ENCODE data around the gene SZT2. TPM values are rescaled to one million over a fixed set of nuclear protein-coding genes. Genes with fewer than 3 reads are reported as not detected.

SZT2 gene
- total and polyA plus RNA-seq, 2 of the 13 experiments (the other 11 are each of a cell fraction or from before 2014, with no cell fraction given) = 8.0 to 8.8 TPM

DNA sequence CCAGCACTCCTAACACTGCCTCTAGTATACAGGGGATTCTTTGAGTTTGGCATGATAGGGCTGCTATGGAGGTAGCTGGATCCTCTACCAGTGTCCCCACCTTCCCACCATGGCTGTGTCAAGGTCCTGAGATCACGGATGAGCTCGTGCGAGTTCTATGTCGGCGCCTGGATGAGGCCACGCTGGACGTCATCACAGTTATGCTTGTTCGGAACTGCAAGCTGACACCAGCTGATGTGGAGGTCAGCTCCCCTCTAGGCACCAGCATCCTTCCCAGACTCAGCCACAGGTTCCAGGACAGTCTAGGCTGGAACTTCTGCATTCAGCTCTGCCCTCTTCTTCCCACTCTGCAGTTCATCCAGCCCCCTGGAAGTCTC is 48.9 kb downstream of the SZT2 start:
- in situ Hi-C loops (cut with HindIII; ENCODE audit: extremely low pct_ligation_motif_present, low pct_unique_long_range_greater_than_20kb) (no loop called here), intact Hi-C loops (cut with micrococcal nuclease; ENCODE audit: unreplicated experiment) (no loop called here)
- ChIA-PET CTCF (ENCODE audit: low intra/inter-chr PET ratio, low total read pairs) (no interaction called here), POLR2A (no interaction called here)
- WGBS (ENCODE audit: low lambda C conversion rate) = 100% methylated on average over 3 of the region's 8 CpGs
- H3K9me3 ChIP-seq (ENCODE audit: low read length) = no peaks in the 10 kb centered on the region
- no peak for DNase-seq (ENCODE audit: low spot score)
- H3K27ac ChIP-seq (ENCODE audit: extremely low read length, insufficient read depth, low read length) = no peak overlapping the region
- no peak overlapping the region for H3K4me2 ChIP-seq (ENCODE audit: low read depth, low read length)
- H3K4me3 ChIP-seq (replicated peaks in 1 of 3; ENCODE audit: insufficient read depth in 1 of 3, low read depth in 2 of 3, low read length in 3 of 3) = no peak overlapping the region
- no peak for FAIRE-seq
- BruUV-seq (replicated peaks) = no TSS peak
- no peak overlapping the region for H2AFZ ChIP-seq (ENCODE audit: low read length)
- no peaks in the 10 kb centered on the region for H3K27me3 ChIP-seq (ENCODE audit: control insufficient read depth in 1 of 2, insufficient read depth in 2 of 2, low read length in 2 of 2)
- H4K20me1 ChIP-seq (ENCODE audit: insufficient read depth, low read length) = no peaks in the 10 kb centered on the region
- peaks cover 7 to 24% of the 10 kb centered on the region in 2 experiments; a peak in 4 of 5 replicates for H3K36me3 ChIP-seq (replicated peaks in 1 of 2; ENCODE audit: control insufficient read depth in 1 of 2, insufficient read depth in 2 of 2, low read length in 2 of 2)
- H3K9ac ChIP-seq (ENCODE audit: insufficient read depth, low read depth, low read length) = no peak overlapping the region
- H3K79me2 ChIP-seq (ENCODE audit: insufficient read depth, low read length) = no peaks in the 10 kb centered on the region
- ATAC-seq = no peak
- H3K4me1 ChIP-seq (ENCODE audit: insufficient read depth, low read length) = no peaks in the 10 kb centered on the region
- TF ChIP-seq CBX1 (IDR thresholded peaks at IDR 0.05; ENCODE audit: low read depth) (no peak), ZNF780A (CRISPR knock-in tag; IDR thresholded peaks at IDR 0.05) (no peak), GATAD1 (CRISPR knock-in tag; IDR thresholded peaks at IDR 0.05) (no peak), ZFP90 (CRISPR knock-in tag; IDR thresholded peaks at IDR 0.05; ENCODE audit: borderline replicate concordance) (no peak), ZSCAN30 (CRISPR knock-in tag; IDR thresholded peaks at IDR 0.05) (no peak), ZNF3 (CRISPR knock-in tag; IDR thresholded peaks at IDR 0.05) (no peak), ZFAT (CRISPR knock-in tag; conservative IDR thresholded peaks at IDR 0.05) (no peak), ZNF550 (CRISPR knock-in tag; IDR thresholded peaks at IDR 0.05; ENCODE audit: borderline replicate concordance) (no peak), HDAC2 (CRISPR knock-in tag; IDR thresholded peaks at IDR 0.05) (no peak), ZNF10 (CRISPR knock-in tag; IDR thresholded peaks at IDR 0.05; ENCODE audit: borderline replicate concordance, low read depth) (no peak), MED13 (CRISPR knock-in tag; IDR thresholded peaks at IDR 0.05) (no peak), ZNF7 (CRISPR knock-in tag; IDR thresholded peaks at IDR 0.05) (no peak), RELA (CRISPR knock-in tag; IDR thresholded peaks at IDR 0.05) (no peak), SNRNP70 (IDR thresholded peaks at IDR 0.05; ENCODE audit: low read depth, low read length) (no peak), RBFOX2 (IDR thresholded peaks at IDR 0.05; ENCODE audit: low read depth, low read length) (no peak)
- TF ChIP-seq, protein P1, sequence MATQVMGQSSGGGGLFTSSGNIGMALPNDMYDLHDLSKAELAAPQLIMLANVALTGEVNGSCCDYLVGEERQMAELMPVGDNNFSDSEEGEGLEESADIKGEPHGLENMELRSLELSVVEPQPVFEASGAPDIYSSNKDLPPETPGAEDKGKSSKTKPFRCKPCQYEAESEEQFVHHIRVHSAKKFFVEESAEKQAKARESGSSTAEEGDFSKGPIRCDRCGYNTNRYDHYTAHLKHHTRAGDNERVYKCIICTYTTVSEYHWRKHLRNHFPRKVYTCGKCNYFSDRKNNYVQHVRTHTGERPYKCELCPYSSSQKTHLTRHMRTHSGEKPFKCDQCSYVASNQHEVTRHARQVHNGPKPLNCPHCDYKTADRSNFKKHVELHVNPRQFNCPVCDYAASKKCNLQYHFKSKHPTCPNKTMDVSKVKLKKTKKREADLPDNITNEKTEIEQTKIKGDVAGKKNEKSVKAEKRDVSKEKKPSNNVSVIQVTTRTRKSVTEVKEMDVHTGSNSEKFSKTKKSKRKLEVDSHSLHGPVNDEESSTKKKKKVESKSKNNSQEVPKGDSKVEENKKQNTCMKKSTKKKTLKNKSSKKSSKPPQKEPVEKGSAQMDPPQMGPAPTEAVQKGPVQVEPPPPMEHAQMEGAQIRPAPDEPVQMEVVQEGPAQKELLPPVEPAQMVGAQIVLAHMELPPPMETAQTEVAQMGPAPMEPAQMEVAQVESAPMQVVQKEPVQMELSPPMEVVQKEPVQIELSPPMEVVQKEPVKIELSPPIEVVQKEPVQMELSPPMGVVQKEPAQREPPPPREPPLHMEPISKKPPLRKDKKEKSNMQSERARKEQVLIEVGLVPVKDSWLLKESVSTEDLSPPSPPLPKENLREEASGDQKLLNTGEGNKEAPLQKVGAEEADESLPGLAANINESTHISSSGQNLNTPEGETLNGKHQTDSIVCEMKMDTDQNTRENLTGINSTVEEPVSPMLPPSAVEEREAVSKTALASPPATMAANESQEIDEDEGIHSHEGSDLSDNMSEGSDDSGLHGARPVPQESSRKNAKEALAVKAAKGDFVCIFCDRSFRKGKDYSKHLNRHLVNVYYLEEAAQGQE (IDR thresholded peaks at IDR 0.05; ENCODE audit: borderline replicate concordance in 1 of 2, low read depth in 1 of 2, low read length in 2 of 2) = no peak
- TF ChIP-seq, protein P2, sequence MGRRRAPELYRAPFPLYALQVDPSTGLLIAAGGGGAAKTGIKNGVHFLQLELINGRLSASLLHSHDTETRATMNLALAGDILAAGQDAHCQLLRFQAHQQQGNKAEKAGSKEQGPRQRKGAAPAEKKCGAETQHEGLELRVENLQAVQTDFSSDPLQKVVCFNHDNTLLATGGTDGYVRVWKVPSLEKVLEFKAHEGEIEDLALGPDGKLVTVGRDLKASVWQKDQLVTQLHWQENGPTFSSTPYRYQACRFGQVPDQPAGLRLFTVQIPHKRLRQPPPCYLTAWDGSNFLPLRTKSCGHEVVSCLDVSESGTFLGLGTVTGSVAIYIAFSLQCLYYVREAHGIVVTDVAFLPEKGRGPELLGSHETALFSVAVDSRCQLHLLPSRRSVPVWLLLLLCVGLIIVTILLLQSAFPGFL (CRISPR knock-in tag; IDR thresholded peaks at IDR 0.05) = no peak
- TF ChIP-seq, protein P3, sequence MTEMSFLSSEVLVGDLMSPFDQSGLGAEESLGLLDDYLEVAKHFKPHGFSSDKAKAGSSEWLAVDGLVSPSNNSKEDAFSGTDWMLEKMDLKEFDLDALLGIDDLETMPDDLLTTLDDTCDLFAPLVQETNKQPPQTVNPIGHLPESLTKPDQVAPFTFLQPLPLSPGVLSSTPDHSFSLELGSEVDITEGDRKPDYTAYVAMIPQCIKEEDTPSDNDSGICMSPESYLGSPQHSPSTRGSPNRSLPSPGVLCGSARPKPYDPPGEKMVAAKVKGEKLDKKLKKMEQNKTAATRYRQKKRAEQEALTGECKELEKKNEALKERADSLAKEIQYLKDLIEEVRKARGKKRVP (CRISPR knock-in tag; IDR thresholded peaks at IDR 0.05) = no peak
